Erythroblast (primary cell): ENCODE results near the gene NPTXR.
"Not testable (repeated sequence)": the region's sequence is repeated elsewhere in the genome, so short reads cannot be mapped to it uniquely, and the experiment has no call there.

Experiments
- DNase-seq, 2 experiments: peaks; one replicate each; lab custom pipeline; 2025; lab: John Stamatoyannopoulos, UW
- GATA1 ChIP-seq: IDR thresholded peaks from 2 replicates; pipeline ENCODE4 v1.6.1; 2011; ENCODE audit warnings: low read depth, mild to moderate bottlenecking, control low read depth, low read length, moderate library complexity
- POLR2A ChIP-seq: IDR thresholded peaks from 2 replicates; pipeline ENCODE4 v1.6.1; 2011; ENCODE audit warnings: mild to moderate bottlenecking, low read length

NPTXR gene

GRCh38 chr22:38826386-38826785, 17.4 kb downstream of the NPTXR start:
- no peak for TF ChIP-seq GATA1
- DNase-seq, result no peak

DNA sequence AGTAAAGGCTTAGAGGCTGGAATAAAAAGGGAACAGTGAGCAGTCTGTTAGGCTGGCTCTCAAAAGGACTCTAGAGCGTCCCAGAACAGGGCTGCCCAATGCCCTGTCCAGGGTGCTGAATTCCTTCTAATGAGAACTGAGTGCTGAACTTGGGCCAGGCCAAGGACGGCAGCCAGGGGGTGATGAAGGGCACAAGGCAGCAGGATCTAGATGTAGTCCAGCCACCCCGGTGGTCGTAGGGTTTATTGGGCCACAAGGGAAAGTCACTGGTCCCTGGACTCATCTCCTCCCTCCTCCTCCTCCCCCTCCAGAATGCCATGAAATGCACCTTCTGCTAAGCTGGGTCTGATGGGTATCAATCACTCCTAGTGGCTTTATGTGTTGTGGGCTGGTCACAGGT, 19.2 kb downstream of the NPTXR start:
- TF ChIP-seq GATA1, result no peak
- TF ChIP-seq POLR2A, result no peak
- peak; percentile 77 to 81 for DNase-seq

GRCh38 chr22:38823637-38824036, 20.2 kb downstream of the NPTXR start:
- DNase-seq, result no peak
- TF ChIP-seq GATA1 (no peak), POLR2A (no peak)

DNA sequence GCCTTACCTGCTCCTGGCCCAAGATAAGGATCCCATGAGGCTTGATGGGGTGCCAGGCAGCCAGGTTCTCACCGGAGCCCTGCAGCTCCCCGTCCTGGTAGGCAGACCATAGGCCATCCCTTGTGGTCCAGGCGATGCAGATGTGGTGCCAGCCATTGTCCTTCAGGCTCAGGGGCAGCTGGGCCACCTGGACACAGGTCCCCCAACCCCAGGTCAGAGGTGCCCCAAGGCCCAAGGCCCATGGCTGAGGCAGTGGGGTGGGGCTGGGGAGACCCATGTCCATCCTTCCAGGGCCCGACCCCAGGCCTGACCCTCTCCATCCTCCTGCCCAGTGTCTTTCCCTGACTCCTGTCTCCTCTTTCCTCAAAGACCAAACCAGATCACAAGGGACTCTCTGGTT, 20.8 kb downstream of the NPTXR start:
- DNase-seq, result no peak
- no peak for TF ChIP-seq GATA1
- no peak for TF ChIP-seq POLR2A

GRCh38 chr22:38820020-38820419, 23.8 kb downstream of the NPTXR start:
- no peak for DNase-seq
- TF ChIP-seq POLR2A, result no peak

DNA sequence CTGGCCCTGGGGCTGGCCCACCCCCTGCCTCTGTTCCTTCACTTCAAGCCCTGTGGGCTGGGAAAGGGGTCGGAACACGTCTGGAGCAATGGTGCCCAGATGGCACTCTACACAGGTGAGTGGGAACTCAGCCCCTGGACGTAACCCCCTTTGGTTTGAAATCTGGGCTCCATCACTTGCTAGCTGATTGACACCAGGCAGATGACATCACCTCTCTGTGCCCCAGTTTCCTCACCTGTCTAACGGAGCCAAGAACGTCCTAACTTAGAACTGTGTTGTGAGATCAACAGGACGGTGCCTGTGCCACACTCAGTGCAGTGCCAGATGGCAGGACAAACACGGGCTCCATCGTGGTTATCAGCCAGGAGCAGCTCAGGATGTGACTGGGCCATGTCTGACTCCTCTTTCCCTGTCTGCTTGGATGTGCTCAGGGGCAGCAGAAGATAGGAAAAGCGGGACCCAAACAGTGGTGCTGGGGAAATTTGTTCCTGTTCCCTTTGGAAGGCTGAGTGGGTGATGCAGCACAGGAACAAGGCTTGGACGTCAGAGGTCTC, 24.4 kb downstream of the NPTXR start:
- DNase-seq, result no peak

DNA sequence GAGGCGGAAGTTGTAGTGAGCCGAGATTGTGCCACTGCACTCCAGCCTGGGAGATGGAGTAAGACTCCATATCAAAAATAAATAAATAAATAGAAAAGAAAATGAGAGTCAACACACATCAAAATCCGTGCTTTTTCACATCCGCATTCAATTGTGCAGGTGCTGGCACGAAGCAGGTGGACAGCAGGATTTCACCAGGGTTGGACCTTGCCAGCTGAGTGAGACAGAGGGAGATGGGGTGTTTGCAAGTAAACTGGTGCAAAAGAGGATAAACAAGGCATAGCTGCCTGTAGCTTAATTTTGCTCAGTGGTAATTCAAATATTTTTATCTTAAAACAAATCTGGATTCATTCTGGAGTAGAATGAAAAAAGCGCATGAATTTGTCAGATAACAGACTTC, 26.6 kb downstream of the NPTXR start:
- DNase-seq, result no peak
- TF ChIP-seq POLR2A, result no peak
- TF ChIP-seq GATA1, result no peak

More for the DNA sequence above, 24.4 kb downstream of the NPTXR start:
- TF ChIP-seq POLR2A (no peak), GATA1 (no peak)

DNA sequence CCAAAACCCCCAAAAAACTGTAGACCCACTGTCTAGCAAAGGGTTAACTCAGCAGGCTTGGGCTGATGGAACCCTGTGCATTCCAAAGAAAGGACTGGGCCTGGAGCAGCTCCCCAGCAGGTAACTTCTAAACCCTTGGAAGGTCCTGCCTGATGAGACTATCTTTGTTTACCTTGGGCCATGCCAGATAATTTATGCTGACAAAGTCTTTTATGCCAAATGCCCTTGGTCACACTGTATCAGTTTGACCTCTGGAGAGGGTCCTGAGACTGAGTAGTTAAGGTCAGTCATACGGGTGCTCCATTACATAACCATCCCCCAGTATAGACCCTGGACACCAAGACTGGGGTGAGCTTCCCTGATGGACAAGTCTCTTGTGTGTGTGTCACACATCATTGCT, 28.0 kb downstream of the NPTXR start:
- TF ChIP-seq GATA1 (no peak), POLR2A (no peak)

DNA sequence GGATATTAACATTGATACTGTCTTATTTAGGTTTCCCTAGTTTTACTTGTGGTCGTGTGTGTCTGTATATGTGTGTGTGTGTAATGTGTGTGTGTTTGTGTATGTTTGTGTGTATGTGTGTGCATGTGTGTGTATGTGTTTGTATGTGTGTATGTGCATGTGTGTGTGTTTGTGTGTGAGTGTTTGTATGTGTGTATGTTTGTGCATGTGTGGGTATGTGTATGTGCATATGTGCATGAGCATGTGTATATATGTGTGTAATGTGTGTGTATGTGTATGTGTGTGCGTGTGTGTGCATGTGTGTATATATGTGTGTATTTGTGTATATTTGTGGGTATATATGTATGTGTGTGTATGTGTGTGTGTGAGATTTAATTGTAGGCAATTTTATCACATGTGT, 32.6 kb downstream of the NPTXR start:
- TF ChIP-seq GATA1, result no peak
- TF ChIP-seq POLR2A, result no peak

More for the DNA sequence above, 28.0 kb downstream of the NPTXR start:
- no peak for DNase-seq

DNA sequence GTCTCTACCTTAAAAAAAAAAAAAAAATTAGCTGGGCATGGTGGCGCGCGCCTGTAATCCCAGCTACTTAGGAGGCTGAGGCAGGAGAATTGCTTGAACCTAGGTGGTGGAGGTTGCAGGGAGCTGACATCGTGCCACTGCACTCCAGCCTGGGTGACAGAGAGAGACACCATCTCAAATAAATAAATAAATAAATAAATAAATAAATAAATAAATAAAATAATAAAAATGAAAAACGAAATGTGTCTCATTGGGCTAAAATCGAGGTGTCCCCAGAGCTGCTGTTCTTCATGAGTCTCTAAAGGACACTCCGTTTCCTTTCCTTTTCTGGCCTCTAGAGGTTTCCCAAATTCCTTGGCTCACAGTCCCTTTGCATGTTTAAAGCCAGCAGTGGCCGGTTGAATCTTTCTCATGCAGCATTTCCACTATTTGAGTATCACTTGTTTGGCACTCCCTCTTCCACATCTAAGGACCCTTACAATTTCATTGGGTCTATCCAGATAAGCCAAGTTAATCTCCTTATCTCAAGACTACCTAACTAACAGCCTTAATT, 38.7 kb downstream of the NPTXR start:
- not testable (repeated sequence) for DNase-seq

More for the DNA sequence above, 32.6 kb downstream of the NPTXR start:
- no peak for DNase-seq

DNA sequence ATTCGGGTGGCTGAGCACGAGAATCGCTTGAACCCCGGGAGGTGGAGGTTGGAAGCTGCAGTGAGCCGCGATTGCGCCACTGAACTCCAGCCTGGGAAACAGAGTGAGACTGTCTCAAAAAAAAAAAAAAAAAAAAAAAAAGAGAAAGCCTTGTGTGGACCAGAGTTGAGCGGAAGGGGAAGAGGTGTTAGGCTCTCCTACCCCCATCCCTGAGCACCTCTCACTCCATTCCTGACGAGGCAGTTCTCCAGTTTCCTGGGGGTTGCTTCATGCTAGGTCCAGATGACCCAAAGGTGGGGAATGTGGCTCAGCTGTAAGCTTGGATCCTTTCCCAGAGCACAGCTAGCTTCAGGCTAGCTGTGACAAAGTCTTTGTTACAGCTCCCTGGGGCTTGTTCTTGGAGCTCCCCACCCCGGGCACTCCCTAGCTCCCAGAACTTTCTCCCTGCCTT, 41.1 kb downstream of the NPTXR start:
- TF ChIP-seq GATA1 (no peak), POLR2A (no peak)
- DNase-seq, result no peak

- no peak for DNase-seq
- TF ChIP-seq POLR2A, result no peak
- no peak for TF ChIP-seq GATA1
Measured at GRCh38 chr22:38799265-38800002, 44.4 kb downstream of the NPTXR start.

DNA sequence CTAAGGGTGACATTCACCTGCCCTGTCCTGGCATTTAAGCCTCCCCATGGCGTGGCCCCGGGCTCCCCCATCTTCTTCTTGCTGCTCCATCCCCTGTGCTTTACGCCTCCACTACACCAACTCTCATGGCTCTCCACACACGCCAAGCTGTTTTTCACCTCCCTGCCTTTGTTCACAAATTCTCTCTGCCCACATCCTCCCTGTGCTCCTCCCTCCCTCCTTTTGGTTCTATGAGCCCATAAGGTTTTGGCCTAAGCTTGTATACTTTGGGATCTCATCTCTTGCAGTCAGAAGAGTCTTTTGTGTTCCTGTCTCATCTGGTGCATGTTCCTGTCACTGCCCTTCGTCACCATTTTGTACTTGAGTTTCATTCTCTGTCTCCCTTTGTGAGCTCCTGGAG, 45.3 kb downstream of the NPTXR start:
- TF ChIP-seq POLR2A, result no peak
- no peak for TF ChIP-seq GATA1
- no peak for DNase-seq

DNA sequence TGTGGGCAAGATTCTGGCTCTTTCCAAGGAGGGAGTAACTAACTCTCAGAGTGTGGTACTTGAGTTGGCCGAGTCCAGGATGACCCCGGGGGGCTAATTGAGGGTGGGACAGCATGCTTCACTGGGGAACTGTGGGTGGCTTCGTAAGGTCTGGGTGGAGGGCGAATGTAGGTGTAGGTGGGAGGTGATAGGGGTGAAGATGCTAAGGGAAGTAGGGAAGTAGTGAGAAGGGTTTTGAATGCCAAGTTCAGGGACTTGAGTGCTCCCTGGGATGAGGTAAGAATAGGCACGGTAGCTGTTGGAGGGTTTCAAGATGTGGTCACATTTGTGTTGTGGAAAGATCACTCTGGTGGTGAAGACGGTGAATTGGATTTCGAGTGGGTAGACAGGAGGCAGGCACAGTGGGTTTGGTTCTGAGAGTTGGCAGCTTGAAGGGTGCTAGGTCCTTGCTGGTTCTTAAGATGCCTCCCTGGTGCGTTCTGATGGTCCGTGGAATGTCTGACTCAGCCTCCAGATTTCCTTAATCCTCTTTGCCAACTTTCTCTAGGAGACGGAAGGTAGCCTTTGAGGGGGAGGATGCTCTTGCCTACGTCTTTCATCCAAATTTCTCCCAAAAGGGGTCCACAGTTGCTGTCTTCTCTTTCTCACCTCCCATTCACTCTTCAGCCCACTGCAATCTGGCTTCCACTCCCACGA, 47.4 kb downstream of the NPTXR start:
- TF ChIP-seq POLR2A, result no peak
- no peak for TF ChIP-seq GATA1
- no peak for DNase-seq
